Activated T-cell treated with anti-CD3 and anti-CD28 coated beads, Interleukin-2, amount 50 U/mL, for 72 hours (primary cell): Measurements from ENCODE around the gene EVC. TPM values are rescaled to one million over a fixed set of nuclear protein-coding genes. Genes with fewer than 3 reads are reported as not detected.
"Not testable (repeated sequence)": the region's sequence is repeated elsewhere in the genome, so short reads cannot be mapped to it uniquely, and the experiment has no call there.

Source experiments
- ATAC-seq, 2 donors: fragments of 150-1000 bp; cut with Tn5 transposase; replicated peaks in 1 of 2; 2 replicates each; pipeline ENCODE4 v1.10.0; 2021; ENCODE audit warnings: moderate library complexity in 2 of 2, mild to moderate bottlenecking in 1 of 2
- DNase-seq, 2 donors: peaks; one replicate each; pipeline ENCODE4 v3.0.0; 2021 to 2022; ENCODE audit warnings: mixed read lengths in 1 of 2
- H3K27ac Mint-ChIP-seq: one replicate; pipeline ENCODE4 v1.8.0; 2022; ENCODE audit warnings: mild to moderate bottlenecking, moderate library complexity, mixed read lengths
- H3K27me3 Mint-ChIP-seq: one replicate; pipeline ENCODE4 v1.8.0; 2022; ENCODE audit warnings: low read depth, mixed read lengths
- H3K36me3 Mint-ChIP-seq, 2 donors: one replicate each; pipeline ENCODE4 v1.8.0; 2022; ENCODE audit warnings: mixed read lengths in 2 of 2, mild to moderate bottlenecking in 1 of 2; ENCODE audit not compliant: insufficient read depth in 2 of 2
- H3K4me1 Mint-ChIP-seq: one replicate; pipeline ENCODE4 v1.8.0; 2022; ENCODE audit warnings: low read depth, mixed read lengths
- H3K4me3 Mint-ChIP-seq, 2 donors: one replicate each; pipeline ENCODE4 v1.8.0; 2022; ENCODE audit warnings: mild to moderate bottlenecking in 2 of 2, mixed read lengths in 2 of 2, moderate library complexity in 2 of 2
- H3K9me3 Mint-ChIP-seq, 2 donors: one replicate each; pipeline ENCODE4 v1.8.0; 2022; ENCODE audit warnings: mixed read lengths in 2 of 2
- total RNA-seq, 2 donors: library from RNA; stranded (reverse); gene quantifications; one replicate each; pipeline ENCODE4 v1.2.3, GENCODE V29; 2022

EVC gene
- total RNA-seq, 2 donors from 2014 or later: 0.60 to 3.5 TPM

DNA sequence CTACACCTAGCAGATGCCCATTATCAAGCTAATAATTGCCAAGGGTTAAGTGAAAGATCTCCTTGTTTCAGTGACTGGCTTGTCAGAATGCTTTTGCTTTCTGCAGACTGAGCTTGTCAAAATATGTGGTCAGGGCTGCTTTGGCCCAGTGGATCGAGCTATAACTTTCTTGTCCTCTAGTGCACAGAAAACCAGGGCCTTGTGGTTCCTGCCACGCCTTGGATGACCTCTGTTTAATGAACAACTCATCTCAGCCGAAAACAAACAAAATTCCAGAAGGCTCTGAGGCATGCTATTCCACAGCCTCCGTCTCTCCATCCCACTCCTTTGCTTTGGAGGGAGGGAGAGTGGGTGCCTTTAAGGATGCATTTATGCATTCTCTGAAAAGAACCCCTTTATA, 11.3 kb downstream of the EVC start:
- H3K4me1 Mint-ChIP-seq: no peaks in the 10 kb centered on the region

DNA sequence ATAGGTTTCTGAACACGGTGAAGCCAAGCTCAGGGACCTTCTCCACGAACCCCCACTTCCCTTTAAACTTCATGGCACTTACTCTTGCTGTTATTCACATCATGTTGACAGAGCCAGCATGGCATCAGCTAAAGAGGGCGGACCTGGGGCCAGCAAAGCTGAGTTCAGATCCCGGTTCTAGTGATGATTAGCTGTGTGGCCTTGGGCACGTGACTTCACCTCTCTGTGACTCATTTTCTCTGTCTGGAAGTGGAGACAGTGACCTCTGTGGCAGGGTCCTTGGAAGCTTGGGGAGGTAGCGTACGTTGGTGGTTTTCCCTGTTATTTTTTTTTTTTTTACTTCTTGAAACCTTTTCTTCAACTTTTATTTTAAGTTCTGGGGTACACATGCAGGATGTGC, 13.4 kb downstream of the EVC start:
- DNase-seq (no peak), ATAC-seq (no peak)
- H3K27ac Mint-ChIP-seq: no peak overlapping the region
- no peaks in the 10 kb centered on the region for H3K9me3 Mint-ChIP-seq
- H3K4me3 Mint-ChIP-seq: no peak overlapping the region
- H3K4me1 Mint-ChIP-seq: no peaks in the 10 kb centered on the region
- H3K27me3 Mint-ChIP-seq: peaks cover 11% of the 10 kb centered on the region
- H3K36me3 Mint-ChIP-seq: no peaks in the 10 kb centered on the region

More for the DNA sequence above, 11.3 kb downstream of the EVC start:
- no peak overlapping the region for H3K27ac Mint-ChIP-seq
- H3K4me3 Mint-ChIP-seq: no peak overlapping the region
- DNase-seq (no peak), ATAC-seq (no peak)
- H3K9me3 Mint-ChIP-seq: no peaks in the 10 kb centered on the region
- no peaks in the 10 kb centered on the region for H3K36me3 Mint-ChIP-seq
- peaks cover 11% of the 10 kb centered on the region for H3K27me3 Mint-ChIP-seq

DNA sequence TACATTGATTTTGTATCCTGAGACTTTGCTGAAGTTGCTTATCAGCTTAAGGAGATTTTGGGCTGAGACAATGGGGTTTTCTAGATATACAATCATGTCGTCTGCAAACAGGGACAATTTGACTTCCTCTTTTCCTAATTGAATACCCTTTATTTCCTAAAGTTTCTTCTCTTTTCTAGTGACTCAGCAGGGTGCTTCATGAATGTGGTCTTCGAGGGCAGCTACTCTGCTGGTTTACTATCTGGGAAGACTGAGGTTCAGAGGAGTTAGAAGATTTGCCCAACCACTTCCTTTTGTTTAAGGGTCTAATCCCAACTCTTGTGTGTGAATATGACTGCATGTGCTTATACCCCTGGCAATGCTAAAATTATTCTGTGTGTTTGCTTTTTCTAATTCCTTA, 17.4 kb downstream of the EVC start:
- not testable (repeated sequence) for ATAC-seq, H3K9me3 Mint-ChIP-seq, H3K36me3 Mint-ChIP-seq, H3K4me1 Mint-ChIP-seq, H3K27ac Mint-ChIP-seq, H3K27me3 Mint-ChIP-seq, H3K4me3 Mint-ChIP-seq, DNase-seq

DNA sequence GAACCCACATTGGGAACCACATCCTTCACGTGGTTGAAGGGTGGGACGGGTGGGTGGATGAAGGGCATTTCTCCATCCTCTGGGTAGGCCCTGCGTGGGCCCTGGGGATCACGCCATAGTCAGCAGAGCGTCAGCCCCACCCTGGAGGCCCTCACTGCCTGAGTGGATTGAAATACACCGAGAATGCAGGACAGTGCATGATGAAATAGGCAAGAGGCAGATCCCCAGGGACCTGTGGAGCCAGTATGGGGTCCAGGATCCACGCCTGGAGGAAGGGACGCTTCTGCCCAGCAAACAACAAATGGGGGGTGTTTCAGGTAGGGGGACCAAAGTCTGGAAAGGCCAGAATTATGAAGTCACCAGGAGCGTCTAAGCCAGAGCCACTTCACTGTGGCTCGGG, 19.4 kb downstream of the EVC start:
- DNase-seq (no peak), ATAC-seq (no peak)
- Mint-ChIP-seq H3K36me3 (no peaks in the 10 kb centered on the region), H3K27ac (no peak overlapping the region), H3K4me3 (no peak overlapping the region), H3K4me1 (no peaks in the 10 kb centered on the region), H3K9me3 (no peaks in the 10 kb centered on the region), H3K27me3 (no peaks in the 10 kb centered on the region)

DNA sequence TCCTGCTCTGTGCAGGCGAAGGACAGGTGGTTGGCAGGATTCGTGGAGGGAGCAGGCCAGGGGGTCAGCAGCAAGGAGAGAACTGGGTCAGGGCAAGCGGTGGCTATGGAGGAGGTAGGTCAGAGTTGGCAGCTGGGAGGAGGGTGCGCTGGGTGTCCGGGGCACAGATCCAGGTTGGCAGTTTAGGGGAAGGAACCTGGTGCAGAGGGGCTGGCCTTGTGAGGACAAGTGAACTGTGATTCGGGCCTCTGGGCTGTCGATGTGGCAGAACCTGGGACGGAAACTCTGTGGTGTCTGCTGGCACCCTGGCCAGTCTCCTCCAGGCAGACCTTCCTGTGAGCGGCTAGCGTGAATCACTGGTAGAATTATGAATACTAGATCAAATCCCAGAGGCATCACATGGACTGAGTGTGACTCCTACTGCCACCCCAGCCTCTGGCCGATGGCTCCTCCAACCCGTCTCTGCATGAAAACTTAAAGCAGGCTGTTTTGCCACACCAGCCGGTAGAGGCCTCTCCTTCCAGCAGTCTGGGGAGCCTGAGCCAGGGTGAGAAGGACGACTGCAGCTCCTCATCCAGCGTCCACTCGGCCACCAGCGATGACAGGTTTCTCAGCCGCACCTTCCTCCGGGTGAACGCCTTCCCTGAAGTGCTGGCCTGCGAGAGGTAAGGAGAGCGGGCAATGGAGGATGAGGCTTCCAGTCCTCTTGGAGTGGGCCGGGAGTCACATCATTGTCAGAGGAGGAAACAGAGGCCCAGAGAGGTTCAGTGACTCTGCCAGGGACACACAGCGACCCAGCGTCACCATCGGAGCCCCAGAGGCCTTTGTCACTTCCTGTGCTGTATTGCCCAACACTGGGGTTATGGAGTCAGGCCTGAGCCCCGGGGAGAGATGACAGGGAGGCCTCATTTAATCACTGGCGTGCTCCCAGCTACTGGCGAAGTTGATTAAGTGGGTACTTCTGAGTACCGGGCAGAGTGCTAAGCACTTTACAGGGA, 20.3 kb downstream of the EVC start:
- H3K27ac Mint-ChIP-seq: no peak overlapping the region
- no peak for ATAC-seq
- no peaks in the 10 kb centered on the region for H3K4me1 Mint-ChIP-seq

DNA sequence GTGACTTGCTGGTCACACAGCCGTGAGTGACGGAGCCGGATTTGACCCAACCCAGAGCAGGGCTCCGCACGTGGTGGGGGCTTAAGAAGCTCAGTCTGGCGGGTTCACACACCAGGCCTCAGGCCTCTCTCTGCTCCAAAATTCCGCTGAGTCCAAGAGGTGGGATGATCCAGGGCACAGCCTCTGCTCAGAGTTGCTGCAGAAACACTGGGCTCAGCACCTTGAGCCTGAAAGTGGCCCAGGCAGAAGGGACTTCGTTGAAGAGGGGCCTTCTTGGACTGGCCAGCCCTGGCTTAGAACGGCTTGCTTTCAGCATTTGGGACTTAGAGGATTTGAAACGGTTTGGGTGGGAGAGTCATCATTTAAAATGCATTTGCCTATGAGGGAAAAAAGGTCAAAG, 21.2 kb downstream of the EVC start:
- H3K9me3 Mint-ChIP-seq: no peaks in the 10 kb centered on the region
- no peaks in the 10 kb centered on the region for H3K27me3 Mint-ChIP-seq
- ATAC-seq: no peak
- H3K27ac Mint-ChIP-seq: no peak overlapping the region
- no peak overlapping the region for H3K4me3 Mint-ChIP-seq
- no peaks in the 10 kb centered on the region for H3K4me1 Mint-ChIP-seq
- no peaks in the 10 kb centered on the region for H3K36me3 Mint-ChIP-seq
- no peak for DNase-seq

More for the DNA sequence above, 20.3 kb downstream of the EVC start:
- no peak for DNase-seq
- no peaks in the 10 kb centered on the region for H3K36me3 Mint-ChIP-seq
- H3K9me3 Mint-ChIP-seq: no peaks in the 10 kb centered on the region
- H3K27me3 Mint-ChIP-seq: no peaks in the 10 kb centered on the region
- H3K4me3 Mint-ChIP-seq: no peak overlapping the region

DNA sequence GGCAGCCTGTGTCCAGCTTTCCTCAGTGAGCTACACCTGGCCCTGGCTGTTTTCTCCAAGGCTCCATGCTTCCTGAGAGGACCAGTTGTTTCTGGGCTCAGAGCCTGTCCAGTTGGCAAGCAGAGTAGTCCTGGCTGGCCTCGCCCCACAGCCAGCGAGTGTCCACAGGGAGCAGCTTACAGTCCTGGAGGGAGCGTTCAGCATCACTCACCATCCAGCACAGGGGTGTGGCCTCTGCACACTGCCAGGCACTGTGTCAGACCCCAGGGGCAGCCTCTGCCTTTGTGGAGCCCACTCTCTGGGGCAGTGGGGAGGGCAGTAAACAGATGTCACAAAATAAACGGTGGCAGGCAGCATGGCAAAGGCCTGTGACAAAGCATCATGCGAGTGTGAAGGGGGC, 23.9 kb downstream of the EVC start:
- no peak overlapping the region for H3K27ac Mint-ChIP-seq
- H3K27me3 Mint-ChIP-seq: no peaks in the 10 kb centered on the region
- DNase-seq (no peak), ATAC-seq (no peak)
- no peaks in the 10 kb centered on the region for H3K36me3 Mint-ChIP-seq
- H3K4me1 Mint-ChIP-seq: no peaks in the 10 kb centered on the region
- H3K9me3 Mint-ChIP-seq: no peaks in the 10 kb centered on the region
- H3K4me3 Mint-ChIP-seq: no peak overlapping the region

DNA sequence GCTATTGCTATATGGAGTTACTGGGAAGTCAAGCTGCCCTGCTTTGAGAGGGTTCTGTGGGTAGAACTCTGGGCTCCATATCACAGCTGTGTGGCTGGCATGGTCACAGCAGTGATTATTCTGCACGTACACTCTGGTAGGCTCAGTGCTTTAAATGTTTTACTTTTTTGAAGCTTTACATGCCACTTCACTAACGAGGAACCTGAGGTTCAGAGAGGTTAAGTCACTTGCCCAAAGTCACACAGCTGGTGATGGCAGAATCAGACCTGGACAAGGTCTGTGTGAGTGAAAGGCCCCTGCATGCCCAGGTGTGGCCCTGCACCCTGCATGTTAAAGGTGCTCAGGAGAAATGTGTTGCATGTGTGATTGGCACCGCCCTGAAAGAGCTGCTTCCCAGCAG, 24.5 kb downstream of the EVC start:
- no peak for DNase-seq
- Mint-ChIP-seq H3K9me3 (no peaks in the 10 kb centered on the region), H3K36me3 (no peaks in the 10 kb centered on the region), H3K4me1 (no peaks in the 10 kb centered on the region), H3K4me3 (no peak overlapping the region), H3K27ac (no peak overlapping the region), H3K27me3 (no peaks in the 10 kb centered on the region)
- ATAC-seq: no peak

DNA sequence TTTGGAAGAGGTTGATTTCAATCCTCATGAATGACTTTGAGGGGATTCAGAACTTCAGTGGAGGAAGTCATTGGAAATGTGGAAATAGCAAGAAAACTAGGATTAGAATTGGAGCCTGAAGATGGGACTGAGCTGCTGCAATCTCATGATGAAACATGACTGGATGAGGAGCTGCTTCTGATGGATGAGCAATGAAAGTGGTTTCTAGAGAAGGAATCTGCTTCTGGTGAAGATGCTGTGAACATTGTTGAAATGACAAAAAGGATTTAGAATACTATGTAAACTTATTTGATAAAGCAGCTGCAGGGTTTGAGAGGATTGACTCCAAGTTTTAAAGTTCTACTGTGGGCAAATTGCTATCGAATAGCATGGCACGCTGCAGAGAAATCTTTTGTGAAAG, 27.1 kb downstream of the EVC start:
- H3K4me3 Mint-ChIP-seq: no peak overlapping the region
- H3K4me1 Mint-ChIP-seq: no peaks in the 10 kb centered on the region
- H3K36me3 Mint-ChIP-seq: no peaks in the 10 kb centered on the region
- H3K9me3 Mint-ChIP-seq: no peaks in the 10 kb centered on the region
- DNase-seq (no peak), ATAC-seq (no peak)
- no peaks in the 10 kb centered on the region for H3K27me3 Mint-ChIP-seq
- H3K27ac Mint-ChIP-seq: no peak overlapping the region

DNA sequence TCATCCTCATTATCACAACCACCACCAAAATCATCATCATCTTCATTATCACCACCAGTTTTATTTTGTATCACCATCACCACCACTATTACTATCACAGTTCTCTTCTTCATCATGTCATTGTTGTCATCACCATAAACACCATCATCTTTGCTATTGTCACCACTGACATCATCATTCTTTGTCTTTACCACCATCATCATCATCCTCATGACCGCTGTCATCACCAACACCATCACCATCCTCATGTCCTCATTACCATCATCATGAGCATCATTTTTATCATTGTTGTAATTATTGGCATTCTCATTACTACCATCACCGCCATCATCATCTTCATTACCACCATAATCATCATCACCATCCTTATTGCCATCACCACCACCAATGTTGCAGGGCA, 31.4 kb downstream of the EVC start:
- ATAC-seq: no peak
- peaks cover 0 to 3% of the 10 kb centered on the region in 2 donors for H3K9me3 Mint-ChIP-seq
- H3K36me3 Mint-ChIP-seq: no peaks in the 10 kb centered on the region
- no peak overlapping the region for H3K27ac Mint-ChIP-seq
- H3K4me3 Mint-ChIP-seq: no peak overlapping the region
- no peaks in the 10 kb centered on the region for H3K4me1 Mint-ChIP-seq
- no peak for DNase-seq
- no peaks in the 10 kb centered on the region for H3K27me3 Mint-ChIP-seq

DNA sequence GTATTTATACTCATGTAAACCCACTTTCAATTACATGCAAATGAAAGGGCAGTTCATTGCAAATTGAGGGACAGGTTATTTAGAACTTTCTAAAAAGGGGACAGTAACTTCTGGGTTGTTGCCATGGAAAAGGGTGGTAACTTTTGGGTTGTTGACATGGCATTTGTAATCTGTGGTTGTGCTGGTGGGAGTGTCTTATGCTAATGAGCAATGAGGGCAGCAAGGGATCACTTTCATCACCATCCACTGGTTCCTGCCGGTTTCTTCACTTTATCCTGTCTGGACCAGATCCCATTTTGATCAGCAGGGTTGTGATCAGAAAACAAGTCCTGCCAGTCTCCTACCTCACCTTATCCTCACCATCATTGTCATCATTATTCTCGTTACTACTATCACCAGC, 32.0 kb downstream of the EVC start:
- Mint-ChIP-seq H3K36me3 (no peaks in the 10 kb centered on the region), H3K27ac (no peak overlapping the region), H3K4me1 (no peaks in the 10 kb centered on the region), H3K9me3 (peaks cover 0 to 3% of the 10 kb centered on the region in 2 donors), H3K4me3 (no peak overlapping the region), H3K27me3 (no peaks in the 10 kb centered on the region)
- ATAC-seq: no peak
- no peak for DNase-seq

DNA sequence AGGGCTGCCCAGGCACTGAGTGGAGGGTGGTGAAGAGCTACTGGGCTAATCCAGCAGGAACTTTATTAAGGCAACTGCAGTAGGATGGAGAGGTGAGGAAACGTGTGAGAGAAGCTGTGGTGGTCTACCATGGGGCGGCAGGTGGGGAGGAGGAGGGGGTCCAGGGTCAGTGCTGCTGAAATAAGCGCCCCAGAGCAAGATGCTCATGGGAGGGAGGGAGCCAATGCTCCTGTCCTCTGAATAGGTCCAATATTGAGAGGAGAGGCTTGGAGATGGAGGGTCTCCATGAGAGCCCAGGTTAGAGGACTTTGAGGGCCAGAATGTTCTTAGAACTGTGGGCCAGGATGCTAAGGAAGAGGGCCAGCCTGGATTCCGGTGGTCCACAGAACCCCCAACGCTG, 35.2 kb downstream of the EVC start:
- Mint-ChIP-seq H3K36me3 (no peaks in the 10 kb centered on the region), H3K4me3 (no peak overlapping the region), H3K4me1 (no peaks in the 10 kb centered on the region), H3K9me3 (peaks cover 0 to 3% of the 10 kb centered on the region in 2 donors), H3K27ac (no peak overlapping the region), H3K27me3 (no peaks in the 10 kb centered on the region)
- no peak for DNase-seq
- no peak for ATAC-seq

DNA sequence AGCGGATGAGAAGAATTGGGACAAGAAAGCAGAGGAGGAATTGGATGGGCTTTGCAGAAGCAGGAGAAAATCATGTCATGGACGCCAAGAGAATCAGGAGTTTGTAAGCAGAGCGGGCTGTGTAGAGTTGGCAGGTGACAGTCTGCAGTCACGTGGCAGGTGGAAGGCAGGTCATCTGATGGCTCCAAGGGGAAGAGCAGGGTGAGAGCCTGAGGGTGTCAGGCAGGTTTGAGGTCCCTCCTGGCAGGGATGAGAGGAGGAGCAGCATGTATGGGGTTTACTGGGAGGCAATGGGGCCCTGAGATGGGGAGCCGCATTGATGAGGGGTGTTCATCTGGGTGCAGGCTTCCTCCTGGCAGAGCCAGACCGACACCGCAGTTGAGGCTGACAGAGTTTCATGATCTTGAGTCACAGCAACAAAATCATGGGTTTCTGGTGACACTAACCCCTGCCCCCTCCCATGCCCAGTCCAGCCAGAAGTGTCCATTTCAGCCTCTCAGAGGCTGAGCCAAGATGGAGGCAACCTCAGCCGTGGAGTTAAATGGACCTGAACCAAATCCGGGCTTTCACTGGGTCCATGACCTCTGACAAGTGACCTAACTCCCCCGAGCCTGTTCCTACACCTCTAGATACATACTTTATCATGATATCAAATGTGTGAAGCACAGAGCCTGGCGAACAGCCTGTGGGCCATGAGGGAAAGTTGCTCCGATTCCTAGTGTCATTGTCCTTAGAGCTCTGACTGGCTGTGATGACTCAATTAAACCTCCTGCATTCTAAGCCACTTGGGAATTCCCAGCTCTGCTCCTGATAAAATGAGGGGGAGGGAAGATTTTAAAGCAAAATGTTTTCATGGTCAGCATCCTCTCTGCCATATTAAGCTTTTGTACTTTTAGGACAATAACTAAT, 36.1 kb downstream of the EVC start:
- DNase-seq (no peak), ATAC-seq (no peak)
- Mint-ChIP-seq H3K36me3 (no peaks in the 10 kb centered on the region), H3K4me1 (no peaks in the 10 kb centered on the region), H3K9me3 (peaks cover 0 to 3% of the 10 kb centered on the region in 2 donors), H3K27me3 (no peaks in the 10 kb centered on the region), H3K4me3 (no peak overlapping the region), H3K27ac (no peak overlapping the region)
